Activated CD4-positive, alpha-beta memory T cell treated with anti-CD3 and anti-CD28 coated beads, Interleukin-2, amount 10 ng/mL, durations not matched to agents 7 days and 5 days (primary cell): Measurements from ENCODE around the gene ZC3HAV1. TPM values are rescaled to one million over a fixed set of nuclear protein-coding genes. Genes with fewer than 3 reads are reported as not detected.
"Not testable (repeated sequence)": the region's sequence is repeated elsewhere in the genome, so short reads cannot be mapped to it uniquely, and the experiment has no call there.

Source experiments
- CTCF ChIA-PET: fragments of 350-600 bp; sonication (Branson Sonifier 250); formaldehyde crosslinking; loops from one replicate; lab custom pipeline; 2021; ENCODE audit warnings: antibody characterized with exemption, inconsistent platforms; lab: Charles Lee
- POLR2A ChIA-PET: fragments of 350-600 bp; sonication (Branson Sonifier 250); formaldehyde crosslinking; loops from one replicate; lab custom pipeline; 2021; ENCODE audit warnings: antibody characterized with exemption; lab: Charles Lee
- DNase-seq: peaks from one replicate; pipeline ENCODE4 v3.0.0-alpha.2; 2020
- H3K27ac Mint-ChIP-seq: one replicate; pipeline ENCODE4 v1.8.0; 2021; ENCODE audit warnings: mild to moderate bottlenecking, mixed read lengths
- H3K27me3 Mint-ChIP-seq: one replicate; pipeline ENCODE4 v1.8.0; 2021; ENCODE audit warnings: mixed read lengths
- H3K36me3 Mint-ChIP-seq: one replicate; pipeline ENCODE4 v1.8.0; 2021; ENCODE audit warnings: low read depth, mixed read lengths
- H3K4me1 Mint-ChIP-seq: one replicate; pipeline ENCODE4 v1.8.0; 2021; ENCODE audit warnings: mixed read lengths
- H3K4me3 Mint-ChIP-seq: one replicate; pipeline ENCODE4 v1.8.0; 2021; ENCODE audit warnings: mild to moderate bottlenecking, mixed read lengths
- H3K9me3 Mint-ChIP-seq: one replicate; pipeline ENCODE4 v1.8.0; 2021; ENCODE audit warnings: mixed read lengths
- total RNA-seq, 2 experiments: library from RNA; stranded (reverse); gene quantifications; one replicate each; pipeline ENCODE4 v1.2.3, GENCODE V29; 2021

Gene ZC3HAV1
- total RNA-seq, 2 experiments from 2014 or later = 129 to 133 TPM

GRCh38 chr7:139080905-139081304 lies 28.6 kb downstream of the ZC3HAV1 start:
- no peak for DNase-seq
- Mint-ChIP-seq H3K4me1 (peaks cover 90% of the 10 kb centered on the region), H3K4me3 (peak overlapping the region; percentile 15), H3K27ac (peak overlapping the region; percentile 70), H3K36me3 (peaks cover 96% of the 10 kb centered on the region), H3K9me3 (no peaks in the 10 kb centered on the region), H3K27me3 (no peaks in the 10 kb centered on the region)
- POLR2A ChIA-PET = interaction anchor here (1.1 to 2.5 kb wide), 4 partner anchors 11 to 21 kb away, joined by 3 to 15 read pairs (median 6); no protein-coding TSS in a partner anchor
- CTCF ChIA-PET = interaction anchor here (1.1 to 2.2 kb wide), 2 partner anchors 11 to 14 kb away, joined by 4 to 7 read pairs; no protein-coding TSS in a partner anchor

DNA sequence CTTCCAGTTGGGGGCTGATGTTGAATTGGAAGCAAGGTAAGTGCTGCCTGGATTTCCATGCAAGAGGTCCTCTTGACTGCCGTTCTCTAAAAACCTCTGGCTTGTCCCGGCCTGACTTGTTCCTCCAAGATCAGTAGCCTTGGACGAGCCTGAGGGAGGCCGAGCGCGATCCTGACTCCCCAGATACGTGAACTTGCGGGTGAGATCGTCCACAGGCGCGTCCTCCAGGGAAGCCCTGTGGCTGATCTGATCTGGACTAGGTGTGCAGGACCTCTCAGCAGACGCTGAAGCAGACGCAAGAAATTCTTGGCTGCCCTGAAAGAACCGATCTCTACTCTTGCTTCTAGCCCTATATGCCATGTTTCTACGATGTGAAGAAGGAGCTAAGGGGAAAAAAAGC lies 29.7 kb downstream of the ZC3HAV1 start:
- Mint-ChIP-seq H3K27me3 (no peaks in the 10 kb centered on the region), H3K27ac (peak overlapping the region; percentile 70), H3K4me1 (peaks cover 87% of the 10 kb centered on the region), H3K9me3 (no peaks in the 10 kb centered on the region), H3K4me3 (no peak overlapping the region), H3K36me3 (peaks cover 94% of the 10 kb centered on the region)
- no peak for DNase-seq
- POLR2A ChIA-PET = interaction anchor here (0.6 to 2.5 kb wide), 9 partner anchors 9 to 38 kb away, joined by 3 to 15 read pairs (median 3); no protein-coding TSS in a partner anchor
- CTCF ChIA-PET = interaction anchor here (1.0 to 2.2 kb wide), 3 partner anchors 10 to 25 kb away, joined by 4 to 7 read pairs (median 5); no protein-coding TSS in a partner anchor

DNA sequence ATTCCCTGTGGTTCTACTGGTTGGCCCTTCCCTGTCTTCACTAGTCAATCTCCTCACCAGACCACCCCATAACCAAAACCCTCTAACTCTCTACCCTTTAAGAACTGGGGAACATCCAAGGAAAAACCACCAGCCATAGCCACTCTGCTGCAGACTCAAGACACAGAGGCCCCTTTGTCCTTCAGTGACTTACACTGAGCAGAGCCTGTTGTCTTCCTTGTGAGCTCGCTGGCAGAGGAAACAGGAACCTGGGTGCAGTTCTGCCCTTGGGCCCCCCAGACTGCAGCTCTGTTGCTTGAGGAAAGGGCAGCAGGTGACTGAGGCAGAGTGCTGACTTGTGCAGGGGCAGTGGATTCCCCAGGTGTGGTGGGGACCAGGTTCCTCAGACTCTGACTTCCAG lies 30.6 kb downstream of the ZC3HAV1 start:
- ChIA-PET POLR2A (interaction anchor here (1.2 to 1.3 kb wide), 2 partner anchors 13 to 15 kb away, joined by 3 to 4 read pairs; no protein-coding TSS in a partner anchor), CTCF (interaction anchor here (0.6 to 1.4 kb wide), 2 partner anchors 26 to 192 kb away, joined by 3 read pairs; no protein-coding TSS in a partner anchor)
- Mint-ChIP-seq H3K27me3 (no peaks in the 10 kb centered on the region), H3K27ac (peak overlapping the region; percentile 81), H3K9me3 (no peaks in the 10 kb centered on the region), H3K4me3 (no peak overlapping the region), H3K4me1 (peaks cover 84% of the 10 kb centered on the region), H3K36me3 (peaks cover 92% of the 10 kb centered on the region)
- no peak for DNase-seq

- H3K27me3 Mint-ChIP-seq = no peaks in the 10 kb centered on the region
- peaks cover 84% of the 10 kb centered on the region for H3K4me1 Mint-ChIP-seq
Observed at GRCh38 chr7:139078399-139078798, 31.1 kb downstream of the ZC3HAV1 start.

GRCh38 chr7:139077706-139078105 lies 31.8 kb downstream of the ZC3HAV1 start:
- H3K9me3 Mint-ChIP-seq, DNase-seq, H3K27me3 Mint-ChIP-seq, H3K4me3 Mint-ChIP-seq: not testable (repeated sequence)
- POLR2A ChIA-PET = interaction anchor here (0.8 to 1.4 kb wide), 3 partner anchors 14 to 29 kb away, joined by 3 read pairs; no protein-coding TSS in a partner anchor
- CTCF ChIA-PET = interaction anchor here (1.0 to 1.4 kb wide), 2 partner anchors 17 to 191 kb away, joined by 3 to 4 read pairs; no protein-coding TSS in a partner anchor
- Mint-ChIP-seq H3K27ac (peak overlapping the region; percentile 21), H3K36me3 (peaks cover 91% of the 10 kb centered on the region), H3K4me1 (peaks cover 83% of the 10 kb centered on the region)

More at GRCh38 chr7:139078399-139078798, 31.1 kb downstream of the ZC3HAV1 start:
- no peak overlapping the region for H3K4me3 Mint-ChIP-seq
- no peak for DNase-seq
- peaks cover 92% of the 10 kb centered on the region for H3K36me3 Mint-ChIP-seq
- ChIA-PET CTCF (interaction anchor here (0.6 to 1.4 kb wide), 2 partner anchors 26 to 192 kb away, joined by 3 read pairs; no protein-coding TSS in a partner anchor), POLR2A (interaction anchor here (1.2 to 1.4 kb wide), 3 partner anchors 13 to 30 kb away, joined by 3 to 4 read pairs (median 3); no protein-coding TSS in a partner anchor)
- H3K9me3 Mint-ChIP-seq = no peaks in the 10 kb centered on the region
- peak overlapping the region; percentile 81 for H3K27ac Mint-ChIP-seq

DNA sequence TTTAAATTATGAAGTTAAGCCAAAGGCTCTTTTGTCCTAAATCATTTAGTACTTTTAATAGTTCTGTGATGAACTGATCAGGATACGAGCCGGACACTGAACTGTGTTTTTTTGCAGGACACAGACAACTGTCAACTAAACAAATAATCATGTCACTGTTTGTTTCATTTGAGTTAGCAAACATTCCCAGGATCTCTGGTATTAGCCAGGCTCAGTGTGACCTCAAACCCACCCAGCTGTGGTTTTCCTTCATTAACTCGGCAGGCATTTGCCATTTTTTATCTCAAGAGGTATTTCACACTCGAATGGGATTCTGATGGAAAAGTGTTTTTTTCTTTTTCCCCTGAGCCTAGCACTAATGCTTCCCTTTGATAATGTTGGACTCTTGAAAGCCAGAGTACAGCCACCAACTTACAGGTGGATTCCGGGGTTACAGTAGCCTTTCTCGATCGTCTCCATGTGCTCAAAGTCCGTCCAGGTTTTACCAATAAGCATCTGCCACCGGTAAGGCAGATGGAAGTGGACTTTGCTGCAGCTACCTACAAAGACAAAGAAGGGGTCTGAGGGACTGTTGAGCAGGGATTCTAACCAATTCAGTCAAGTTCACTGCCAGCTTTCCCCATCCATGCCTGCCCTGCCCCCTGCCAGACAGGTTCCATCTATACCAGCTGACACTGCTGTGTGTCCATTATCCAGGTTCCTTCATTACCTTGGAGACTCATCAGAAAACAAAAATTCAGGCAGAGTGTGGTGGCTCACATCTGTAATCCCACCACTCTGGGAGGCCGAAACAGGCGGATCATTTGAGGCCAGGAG lies 33.4 kb downstream of the ZC3HAV1 start:
- CTCF ChIA-PET = interaction anchor here (0.6 to 4.0 kb wide), 19 partner anchors 8 to 318 kb away, joined by 3 to 37 read pairs (median 8); partner anchors contain the start of genes FMC1 and ZC3HAV1L
- no peak overlapping the region for H3K4me3 Mint-ChIP-seq
- peak overlapping the region; percentile 44 for H3K27ac Mint-ChIP-seq
- no peak for DNase-seq
- POLR2A ChIA-PET = interaction anchor here (0.9 to 3.3 kb wide), 9 partner anchors 8 to 190 kb away, joined by 4 to 23 read pairs (median 9); no protein-coding TSS in a partner anchor
- peaks cover 82% of the 10 kb centered on the region for H3K4me1 Mint-ChIP-seq
- H3K9me3 Mint-ChIP-seq = no peaks in the 10 kb centered on the region
- no peaks in the 10 kb centered on the region for H3K27me3 Mint-ChIP-seq
- H3K36me3 Mint-ChIP-seq = peaks cover 92% of the 10 kb centered on the region

DNA sequence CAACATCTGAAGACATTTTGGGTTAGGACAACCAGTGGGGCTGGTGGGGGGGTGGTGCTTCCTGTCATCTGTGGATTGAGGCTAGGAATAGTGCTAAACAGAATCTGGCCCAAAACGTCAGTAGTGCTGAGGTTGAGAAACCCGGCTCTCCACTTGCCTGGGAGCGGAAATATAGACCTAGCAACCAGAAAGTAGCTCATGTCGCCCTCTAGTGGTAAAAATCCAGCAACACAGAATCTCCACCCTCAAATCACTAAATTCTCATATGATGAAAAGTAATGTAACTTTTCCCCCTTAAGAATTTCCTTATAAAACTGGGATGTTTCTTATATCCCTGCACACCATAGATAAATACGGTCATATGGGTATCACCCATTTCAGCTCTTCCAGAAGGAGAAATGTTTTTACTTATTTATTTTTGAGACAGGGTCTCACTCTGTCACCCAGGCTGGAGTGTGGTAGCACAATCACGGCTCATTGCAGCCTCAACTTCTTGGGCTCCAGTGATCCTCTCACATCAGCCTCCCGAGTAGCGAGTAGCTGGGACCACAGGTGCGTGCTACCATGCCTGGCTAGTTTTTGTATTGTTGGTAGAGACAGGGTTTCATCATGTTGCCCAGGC lies 34.4 kb downstream of the ZC3HAV1 start:
- H3K36me3 Mint-ChIP-seq = peaks cover 86% of the 10 kb centered on the region
- ChIA-PET CTCF (interaction anchor here (0.6 to 4.0 kb wide), 34 partner anchors 9 to 319 kb away, joined by 3 to 37 read pairs (median 6); partner anchors contain the start of genes FMC1 and ZC3HAV1L), POLR2A (interaction anchor here (0.8 to 3.3 kb wide), 17 partner anchors 9 to 284 kb away, joined by 3 to 23 read pairs (median 6); partner anchors contain the start of gene LUC7L2)
- H3K27ac Mint-ChIP-seq = peak overlapping the region; percentile 58
- DNase-seq = peak; percentile 73
- no peaks in the 10 kb centered on the region for H3K9me3 Mint-ChIP-seq
- H3K4me3 Mint-ChIP-seq = peak overlapping the region; percentile 36
- H3K27me3 Mint-ChIP-seq = no peaks in the 10 kb centered on the region
- peaks cover 74% of the 10 kb centered on the region for H3K4me1 Mint-ChIP-seq

- DNase-seq = no peak
- CTCF ChIA-PET = interaction anchor here (0.9 to 4.0 kb wide), 8 partner anchors 11 to 186 kb away, joined by 3 to 29 read pairs (median 3); no protein-coding TSS in a partner anchor
- H3K27me3 Mint-ChIP-seq = no peaks in the 10 kb centered on the region
- H3K27ac Mint-ChIP-seq = peak overlapping the region; percentile 78
- POLR2A ChIA-PET = interaction anchor here (0.9 to 3.3 kb wide), 8 partner anchors 9 to 38 kb away, joined by 3 to 23 read pairs (median 6); partner anchors contain the start of gene ZC3HAV1L
- H3K36me3 Mint-ChIP-seq = peaks cover 84% of the 10 kb centered on the region
- H3K4me1 Mint-ChIP-seq = peaks cover 65% of the 10 kb centered on the region
- H3K4me3 Mint-ChIP-seq = peak overlapping the region; percentile 30
- H3K9me3 Mint-ChIP-seq = no peaks in the 10 kb centered on the region
Observed at GRCh38 chr7:139072796-139073195, 36.7 kb downstream of the ZC3HAV1 start.

- ChIA-PET CTCF (interaction anchor here (1.2 to 2.3 kb wide), 4 partner anchors 12 to 185 kb away, joined by 3 to 8 read pairs (median 6); no protein-coding TSS in a partner anchor), POLR2A (interaction anchor here (0.8 to 14.5 kb wide), 11 partner anchors 8 to 1305 kb away, joined by 3 to 171 read pairs (median 5); no protein-coding TSS in a partner anchor)
- DNase-seq = peak; percentile 62
- no peaks in the 10 kb centered on the region for H3K27me3 Mint-ChIP-seq
- H3K4me3 Mint-ChIP-seq = peak overlapping the region; percentile 17
- H3K9me3 Mint-ChIP-seq = no peaks in the 10 kb centered on the region
- H3K36me3 Mint-ChIP-seq = peaks cover 84% of the 10 kb centered on the region
- H3K27ac Mint-ChIP-seq = peak overlapping the region; percentile 78
- H3K4me1 Mint-ChIP-seq = peaks cover 67% of the 10 kb centered on the region
Observed at GRCh38 chr7:139071680-139072079, 37.8 kb downstream of the ZC3HAV1 start.

GRCh38 chr7:139068544-139069399 lies 40.7 kb downstream of the ZC3HAV1 start:
- Mint-ChIP-seq H3K4me3 (no peak overlapping the region), H3K27me3 (no peaks in the 10 kb centered on the region), H3K27ac (peak overlapping the region; percentile 22), H3K4me1 (peaks cover 74% of the 10 kb centered on the region), H3K36me3 (peaks cover 90% of the 10 kb centered on the region), H3K9me3 (no peaks in the 10 kb centered on the region)
- CTCF ChIA-PET = interaction anchor here (0.8 to 2.3 kb wide), 8 partner anchors 8 to 182 kb away, joined by 3 to 9 read pairs (median 4); no protein-coding TSS in a partner anchor
- POLR2A ChIA-PET = interaction anchor here (0.7 to 14.5 kb wide), 8 partner anchors 8 to 290 kb away, joined by 3 to 171 read pairs (median 3); no protein-coding TSS in a partner anchor
- no peak for DNase-seq

GRCh38 chr7:139066315-139066714 lies 43.2 kb downstream of the ZC3HAV1 start:
- ChIA-PET POLR2A (interaction anchor here (1.0 to 14.5 kb wide), 7 partner anchors 9 to 180 kb away, joined by 3 to 171 read pairs (median 6); no protein-coding TSS in a partner anchor), CTCF (interaction anchor here (1.2 to 2.6 kb wide), 3 partner anchors 9 to 29 kb away, joined by 3 to 17 read pairs (median 9); no protein-coding TSS in a partner anchor)
- Mint-ChIP-seq H3K4me1 (peaks cover 73% of the 10 kb centered on the region), H3K27ac (peak overlapping the region; percentile 16), H3K9me3 (no peaks in the 10 kb centered on the region), H3K4me3 (no peak overlapping the region), H3K36me3 (peaks cover 88% of the 10 kb centered on the region), H3K27me3 (no peaks in the 10 kb centered on the region)
- no peak for DNase-seq
